Activated CD8-positive, alpha-beta memory T cell treated with anti-CD3 and anti-CD28 coated beads, Interleukin-2, amount 10 ng/mL, durations not matched to agents 7 days and 5 days (primary cell): Measurements from ENCODE around the gene BTN2A1. TPM values are rescaled to one million over a fixed set of nuclear protein-coding genes. Genes with fewer than 3 reads are reported as not detected.

ENCODE experiments used
- total RNA-seq, 2 experiments: library from RNA; stranded (reverse); gene quantifications; one replicate each; pipeline ENCODE4 v1.2.3, GENCODE V29; 2021

The BTN2A1 gene
- total RNA-seq, 2 experiments from 2014 or later = 25.1 to 26.5 TPM

Other genes starting within 250 kb of the BTN2A1 start
- gene BTN3A2, start 92.8 kb upstream of the BTN2A1 start, total RNA-seq = 10 to 100 TPM; 57.4 to 60.1 TPM
- gene BTN2A2, start 74.8 kb upstream of the BTN2A1 start, total RNA-seq = 10 to 100 TPM; 24.8 to 26.7 TPM
- gene BTN3A1, start 55.7 kb upstream of the BTN2A1 start, total RNA-seq = 10 to 100 TPM; 47.6 to 64.7 TPM
- 10 to 100 TPM; 50.1 to 63.9 TPM for gene BTN3A3, start 17.5 kb upstream of the BTN2A1 start, total RNA-seq
- gene BTN1A1, start 42.3 kb downstream of the BTN2A1 start, total RNA-seq = not detected
- 10 to 100 TPM; 75.6 to 78.4 TPM for gene HMGN4, start 80.4 kb downstream of the BTN2A1 start, total RNA-seq
- 10 to 100 TPM; 23.4 to 30.0 TPM for gene ABT1, start 139.0 kb downstream of the BTN2A1 start, total RNA-seq
- 10 to 100 TPM; 12.0 to 13.7 TPM for gene ZNF322, start 201.8 kb downstream of the BTN2A1 start, total RNA-seq